HG03571 (cell line): ENCODE results near the gene OLFML3.

Experiments
- ATAC-seq: cut with Tn5 transposase; IDR thresholded peaks from one replicate; pipeline ENCODE4 v1.9.1; 2021; ENCODE audit not compliant: unreplicated experiment

Gene OLFML3, protein sequence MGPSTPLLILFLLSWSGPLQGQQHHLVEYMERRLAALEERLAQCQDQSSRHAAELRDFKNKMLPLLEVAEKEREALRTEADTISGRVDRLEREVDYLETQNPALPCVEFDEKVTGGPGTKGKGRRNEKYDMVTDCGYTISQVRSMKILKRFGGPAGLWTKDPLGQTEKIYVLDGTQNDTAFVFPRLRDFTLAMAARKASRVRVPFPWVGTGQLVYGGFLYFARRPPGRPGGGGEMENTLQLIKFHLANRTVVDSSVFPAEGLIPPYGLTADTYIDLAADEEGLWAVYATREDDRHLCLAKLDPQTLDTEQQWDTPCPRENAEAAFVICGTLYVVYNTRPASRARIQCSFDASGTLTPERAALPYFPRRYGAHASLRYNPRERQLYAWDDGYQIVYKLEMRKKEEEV

DNA sequence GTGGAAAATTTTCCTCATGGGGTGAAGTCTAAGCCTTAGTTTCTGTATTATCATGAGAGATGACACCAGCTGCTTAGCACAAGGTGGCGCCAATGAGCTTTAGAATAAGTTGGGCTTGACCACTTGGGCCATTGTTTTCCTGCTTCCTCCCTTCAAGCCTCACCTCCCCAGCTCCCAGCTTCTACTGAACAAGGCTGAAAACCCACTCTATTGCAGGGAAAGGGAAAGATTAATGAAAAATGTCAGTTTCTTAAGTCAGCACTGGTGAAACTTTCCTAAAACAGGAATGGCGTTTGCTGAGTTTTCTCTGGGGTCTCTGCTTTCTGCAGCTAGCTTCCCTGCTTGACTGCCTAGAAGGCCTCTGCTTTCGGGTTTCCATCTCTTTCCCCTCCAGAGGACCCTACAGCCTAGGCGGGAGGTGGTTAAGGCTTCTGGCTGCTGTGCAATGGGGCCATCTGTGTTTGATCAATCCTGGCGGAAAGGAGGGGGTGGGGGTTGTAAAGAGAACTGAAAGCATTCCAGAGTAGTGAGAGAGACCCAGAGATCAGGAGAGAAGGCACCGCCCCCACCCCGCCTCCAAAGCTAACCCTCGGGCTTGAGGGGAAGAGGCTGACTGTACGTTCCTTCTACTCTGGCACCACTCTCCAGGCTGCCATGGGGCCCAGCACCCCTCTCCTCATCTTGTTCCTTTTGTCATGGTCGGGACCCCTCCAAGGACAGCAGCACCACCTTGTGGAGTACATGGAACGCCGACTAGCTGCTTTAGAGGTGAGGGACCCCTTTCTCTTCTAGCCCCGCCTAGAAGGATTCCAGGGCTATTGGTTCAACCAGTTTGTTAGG is at the start of gene OLFML3:
TSS of gene OLFML3 (plus strand) at position 612 of the 840 bp plus-strand sequence. CDS start at position 655, 43 bp downstream.
- no peak for ATAC-seq

DNA sequence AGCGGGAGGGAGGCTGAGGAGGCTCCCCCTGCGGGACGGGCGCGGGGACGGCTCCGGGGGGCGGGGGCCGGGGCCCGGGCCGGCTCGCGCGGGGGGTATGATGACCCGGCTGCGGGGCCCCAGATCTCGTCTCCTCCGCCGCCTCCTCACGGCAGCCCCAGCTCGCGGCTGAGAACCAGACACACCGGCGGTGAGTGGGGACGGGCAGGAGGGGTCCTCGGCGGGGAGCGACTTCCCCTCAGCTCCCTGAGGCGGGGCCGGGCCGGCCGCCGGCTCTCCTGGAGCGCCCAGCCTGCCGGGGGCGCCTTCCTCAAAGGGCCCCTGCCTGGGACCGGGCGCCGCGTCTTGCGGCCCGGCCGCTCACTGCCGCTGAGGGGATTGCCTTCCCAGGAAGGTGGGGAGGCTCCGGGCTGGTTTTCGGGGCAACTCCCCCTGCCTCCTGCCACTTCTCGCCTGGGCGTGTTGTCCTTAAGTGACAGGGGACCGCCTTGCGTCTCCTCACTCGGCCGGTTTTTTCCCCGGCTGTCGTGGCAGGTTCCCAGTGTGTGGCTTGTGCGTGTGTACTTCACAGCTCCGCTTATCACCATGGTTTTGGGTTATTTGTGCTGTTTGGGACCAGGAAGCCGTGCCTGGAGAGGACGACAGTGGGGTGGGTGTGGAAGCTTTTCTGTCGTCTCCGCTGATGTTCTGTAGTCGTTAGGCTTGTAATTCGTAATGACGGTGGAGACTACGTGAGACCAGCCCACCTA is 49.4 kb upstream of the OLFML3 start:
- ATAC-seq = peak; percentile 26

DNA sequence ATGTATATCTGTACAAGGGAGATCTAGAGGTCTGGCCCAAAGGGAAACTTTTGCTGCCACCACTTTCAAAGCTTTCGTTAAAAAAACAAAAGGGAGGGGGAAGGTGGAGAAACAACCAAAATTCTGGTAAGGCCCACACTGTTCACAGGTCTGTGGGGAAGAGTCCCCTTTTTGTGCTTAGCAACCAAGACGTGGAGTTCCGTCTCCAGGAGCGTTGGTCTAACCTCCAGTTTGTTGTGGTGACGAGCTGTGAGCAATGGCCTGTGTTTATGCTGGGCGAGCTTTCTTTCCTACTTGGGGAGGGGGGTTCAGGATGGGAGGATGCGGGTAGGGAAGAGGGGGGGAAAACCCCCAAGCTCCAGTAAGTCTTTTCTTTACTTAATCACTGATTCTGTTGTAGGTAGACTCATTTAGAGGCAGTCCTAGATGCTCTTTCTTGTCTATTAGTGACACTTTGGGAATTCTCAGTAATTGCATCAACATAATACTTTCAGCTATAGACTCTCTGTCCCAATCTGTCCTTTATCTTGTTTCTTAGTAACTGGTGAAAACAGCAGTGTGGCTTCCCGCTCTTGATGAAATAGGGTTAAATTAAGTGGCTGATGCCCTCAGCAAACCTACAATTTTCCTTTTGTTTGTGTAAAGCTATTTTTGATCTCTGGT is 48.6 kb upstream of the OLFML3 start:
- peak; percentile 23 for ATAC-seq

DNA sequence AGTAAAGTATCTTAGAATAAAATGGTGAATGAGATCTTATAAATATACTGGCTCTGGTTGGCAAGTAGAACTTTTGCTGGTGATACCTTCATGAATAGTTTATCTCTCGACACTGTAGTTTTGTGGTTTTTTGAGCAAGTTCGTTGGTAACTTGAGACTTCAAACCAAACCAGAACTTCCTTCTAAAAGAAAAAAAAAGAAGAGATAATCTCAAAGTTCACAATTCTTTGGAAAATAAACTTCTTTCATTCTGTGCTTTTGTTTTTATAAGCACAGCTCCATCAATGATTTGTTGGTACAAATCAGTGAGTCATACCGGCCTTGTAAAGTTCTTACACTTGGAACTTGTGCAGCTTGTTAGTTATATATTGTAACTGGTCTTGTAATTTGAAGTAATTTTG is 47.8 kb upstream of the OLFML3 start:
- no peak for ATAC-seq

- no peak for ATAC-seq
Observed at GRCh38 chr1:113934006-113934405, 45.3 kb upstream of the OLFML3 start.

DNA sequence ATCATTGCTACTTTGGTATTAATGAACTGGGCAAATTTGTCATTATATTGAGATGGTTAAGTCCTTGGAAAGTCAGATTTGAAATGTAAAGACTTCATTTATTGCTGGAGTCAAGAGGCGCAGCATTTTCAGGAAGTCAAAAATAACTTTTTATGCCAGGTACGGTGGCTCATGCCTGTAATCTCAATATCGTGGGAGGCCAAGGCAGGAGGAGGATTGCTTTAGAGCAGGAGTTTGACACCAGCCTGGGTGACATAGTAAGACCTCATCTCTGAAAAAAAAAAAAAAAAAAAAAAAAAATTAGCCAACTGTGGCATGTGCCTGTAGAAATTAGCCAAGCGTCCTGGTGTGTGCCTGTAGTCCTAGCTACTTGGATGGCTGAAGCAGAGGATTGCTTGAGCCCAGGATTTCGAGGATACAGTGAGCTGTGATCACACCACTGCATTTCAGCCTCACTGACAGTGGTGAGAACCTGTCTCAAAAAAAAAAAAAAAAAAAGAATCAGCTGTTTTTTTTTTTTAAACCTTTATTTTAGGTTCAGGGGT is 44.7 kb upstream of the OLFML3 start:
- no peak for ATAC-seq

DNA sequence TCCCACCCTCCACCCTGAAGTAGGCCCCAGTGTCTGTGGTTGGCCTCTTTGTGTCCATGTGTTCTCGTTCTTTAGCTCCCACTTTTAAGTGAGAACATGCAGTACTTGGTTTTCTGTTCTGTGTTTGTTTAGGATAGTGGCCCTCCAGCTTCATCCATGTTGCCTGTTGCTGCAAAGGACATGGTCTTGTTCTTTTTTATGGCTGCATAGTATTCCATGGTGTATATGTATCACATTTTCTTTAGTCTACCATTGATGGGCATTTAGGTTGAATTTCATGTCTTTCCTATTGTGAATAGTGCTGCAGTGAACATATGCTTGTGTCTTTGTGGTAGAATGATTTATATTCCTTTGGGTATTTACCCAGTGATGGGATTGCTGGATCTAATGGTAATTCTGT is 44.1 kb upstream of the OLFML3 start:
- ATAC-seq = no peak

DNA sequence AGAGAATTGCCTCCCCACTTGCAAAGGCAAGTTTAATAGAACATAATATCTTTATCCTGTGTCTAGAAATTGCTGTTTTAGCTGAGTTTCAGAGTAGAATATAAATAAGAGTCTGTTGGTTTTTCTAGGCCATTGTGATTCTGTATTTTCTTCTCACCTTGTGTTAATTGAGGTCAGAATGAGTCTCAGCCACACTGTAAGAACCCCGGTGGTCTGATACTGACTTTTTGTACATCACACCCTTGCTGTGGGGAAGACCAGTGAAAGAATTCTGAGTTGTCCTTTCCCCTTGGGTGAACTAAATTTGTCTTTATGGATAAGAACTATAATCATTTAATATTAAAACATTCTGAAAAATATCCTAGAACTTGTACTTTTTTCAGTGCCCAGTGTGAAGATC is 43.3 kb upstream of the OLFML3 start:
- no peak for ATAC-seq

DNA sequence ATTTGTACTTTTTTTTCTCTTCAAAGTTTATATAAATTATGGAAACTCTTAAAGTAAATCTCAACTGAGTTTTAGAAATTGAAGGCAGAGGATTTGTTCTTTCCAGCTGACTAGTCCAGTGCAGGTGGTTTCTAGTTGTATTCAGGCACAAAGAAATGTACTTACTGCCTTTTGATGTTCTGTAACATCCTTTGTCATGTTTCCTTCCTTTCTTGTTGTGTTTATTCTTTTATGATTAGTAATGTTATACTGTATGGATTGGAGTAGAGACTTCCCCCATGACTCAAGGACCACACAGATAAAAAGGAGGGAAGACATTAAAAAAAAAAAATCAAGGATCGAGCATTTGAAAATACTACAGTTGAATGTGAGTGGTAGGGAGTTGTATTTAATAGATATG is 42.1 kb upstream of the OLFML3 start:
- ATAC-seq = no peak

DNA sequence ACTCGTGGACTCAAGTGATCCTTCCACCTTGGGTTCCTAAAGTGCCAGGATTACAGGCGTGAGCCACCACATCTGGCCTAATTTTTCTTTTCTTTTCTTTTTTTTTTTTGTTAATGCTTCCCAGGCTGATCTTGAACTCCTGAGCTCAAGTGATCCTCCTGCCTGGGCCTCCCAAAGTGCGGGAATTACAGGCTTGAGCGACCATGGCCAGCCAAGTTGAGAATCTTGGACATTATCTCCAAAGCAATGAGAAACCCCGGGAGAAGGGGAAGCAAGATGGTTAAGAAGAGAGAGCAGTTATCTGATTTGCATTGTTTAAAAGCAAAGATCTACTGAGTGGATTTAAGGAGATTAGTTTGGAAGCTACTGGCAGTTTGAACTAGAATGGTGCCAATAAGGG is 41.1 kb upstream of the OLFML3 start:
- no peak for ATAC-seq

GRCh38 chr1:113940365-113941244 is 38.7 kb upstream of the OLFML3 start:
- no peak for ATAC-seq

- ATAC-seq = no peak
Observed at GRCh38 chr1:113941245-113941559, 38.1 kb upstream of the OLFML3 start.

GRCh38 chr1:113942527-113942926 is 36.7 kb upstream of the OLFML3 start:
- no peak for ATAC-seq

DNA sequence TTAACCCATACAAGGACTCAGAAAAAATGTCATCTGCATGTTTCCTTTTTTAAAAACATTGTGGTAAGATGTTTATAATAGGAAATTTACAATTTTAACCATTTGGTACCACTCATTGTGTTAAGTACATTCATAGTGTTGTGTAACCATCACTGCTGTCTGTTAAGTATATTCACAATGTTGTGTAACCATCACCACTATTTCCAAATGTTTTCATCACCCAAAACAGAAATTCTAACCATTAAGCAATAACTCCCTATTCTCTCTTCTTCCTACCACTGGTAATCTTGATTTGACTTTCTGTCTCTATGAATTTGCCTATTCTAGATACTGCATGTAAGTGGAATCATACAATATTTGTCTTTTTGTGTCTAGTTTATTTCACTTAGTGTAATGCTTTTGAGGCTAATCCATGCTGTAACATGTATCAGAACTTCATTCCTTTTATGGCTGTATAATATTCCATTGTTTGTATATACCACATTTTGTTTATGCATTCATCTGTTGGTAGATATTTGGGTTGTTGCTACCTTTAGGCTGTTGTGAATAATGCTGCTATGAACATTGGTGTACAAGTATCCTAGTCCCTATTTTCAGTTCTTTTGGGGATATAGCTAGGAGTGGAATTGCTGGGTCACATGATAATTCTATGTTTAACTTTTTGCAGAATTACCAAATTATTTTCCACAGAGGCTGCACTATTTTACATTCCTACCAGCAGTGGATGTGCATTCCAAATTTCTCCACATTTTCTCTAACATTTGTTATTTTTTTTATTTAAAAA is 36.1 kb upstream of the OLFML3 start:
- no peak for ATAC-seq

GRCh38 chr1:113945329-113945728 is 33.9 kb upstream of the OLFML3 start:
- ATAC-seq = no peak

DNA sequence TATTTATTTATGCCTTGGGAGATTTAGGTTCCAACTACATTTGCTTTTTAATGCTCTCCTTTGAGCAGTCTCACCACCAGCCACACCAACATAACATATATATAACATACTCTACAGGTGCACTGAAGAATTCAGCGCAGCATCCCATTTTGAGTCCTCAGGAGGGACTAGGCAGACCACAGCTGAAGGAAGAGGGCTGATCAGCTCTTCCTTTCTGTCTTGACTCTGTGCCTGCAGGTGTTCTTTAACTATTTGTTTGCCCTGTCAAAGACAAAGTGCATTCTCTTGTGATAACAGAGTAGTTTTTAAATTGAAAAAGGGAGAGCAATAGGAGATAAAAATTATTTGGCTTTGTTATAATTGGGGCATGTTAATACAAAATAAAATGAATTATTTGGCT is 33.2 kb upstream of the OLFML3 start:
- no peak for ATAC-seq

DNA sequence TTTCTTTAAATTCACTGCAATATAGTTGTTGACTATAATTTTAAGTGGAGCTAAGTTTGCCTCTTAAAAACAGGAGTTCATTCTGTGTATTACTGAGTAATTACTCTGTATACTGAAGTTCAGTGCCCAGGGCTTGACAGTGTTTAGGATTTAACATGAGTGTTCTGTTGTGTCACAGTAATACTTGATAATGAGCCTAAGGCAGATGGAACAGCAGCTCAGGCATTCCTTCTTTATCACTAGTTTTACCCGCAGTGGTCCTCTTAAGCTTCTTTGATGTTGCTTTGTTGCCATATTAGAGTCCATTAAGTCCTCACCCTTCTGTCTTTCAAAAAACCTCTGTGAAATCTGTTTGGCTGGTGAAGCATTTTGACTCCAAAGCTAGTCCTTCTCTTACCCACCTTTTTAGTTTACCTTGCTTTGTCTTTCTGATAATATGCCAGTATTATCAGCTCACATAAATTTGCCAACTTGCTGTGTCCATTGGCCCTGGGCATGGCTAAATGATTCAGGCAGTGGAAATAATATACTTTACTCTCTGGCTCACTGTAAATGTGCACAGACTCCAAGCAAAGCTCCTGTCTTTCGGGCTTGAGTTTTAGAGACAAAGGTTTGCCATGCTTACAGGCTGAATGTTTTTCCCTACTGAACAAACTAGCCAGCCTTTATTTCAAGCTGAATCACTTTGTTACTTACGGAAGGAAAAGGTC is 32.4 kb upstream of the OLFML3 start:
- no peak for ATAC-seq

DNA sequence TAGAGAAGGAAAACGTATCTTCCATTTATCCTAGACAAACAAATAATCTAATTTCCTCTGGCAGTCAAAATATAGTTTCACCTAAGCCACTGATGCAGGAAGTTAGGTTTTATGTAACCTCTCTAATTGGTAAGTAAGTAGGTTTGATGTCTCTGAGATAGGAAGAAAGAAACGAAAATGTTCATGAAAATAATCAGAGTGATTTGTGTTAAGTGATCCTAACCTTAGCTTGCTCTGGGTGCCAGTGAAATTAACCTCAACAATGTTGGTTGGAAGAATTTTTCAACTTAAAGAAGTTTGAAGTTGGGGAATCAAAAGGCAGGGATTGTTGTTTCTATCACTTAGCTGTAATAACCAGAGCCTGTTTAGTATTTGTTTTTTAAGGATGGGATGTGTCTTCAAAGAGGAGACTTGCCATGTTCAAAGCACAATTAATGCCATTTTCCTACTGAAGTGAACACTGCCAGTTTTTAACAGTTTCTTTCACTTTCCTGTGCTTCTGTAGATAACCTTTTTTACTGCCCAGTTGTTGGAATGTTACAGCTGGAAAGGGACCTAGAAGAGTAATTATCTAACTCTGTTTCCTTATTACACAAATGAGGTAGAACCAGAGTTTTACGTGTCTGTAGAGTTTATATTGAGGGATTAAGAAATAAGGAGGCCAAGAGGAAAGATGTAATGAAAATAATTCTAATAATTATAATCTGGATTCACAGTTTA is 31.7 kb upstream of the OLFML3 start:
- ATAC-seq = no peak
